GM12878 (cell line): ENCODE data around the gene FOXJ1. TPM values are rescaled to one million over a fixed set of nuclear protein-coding genes. Genes with fewer than 3 reads are reported as not detected.

ENCODE experiments used
- ATAC-seq: fragments of 200-7000 bp; cut with Tn5 transposase; 3 replicates; pipeline ENCODE4 v1.9.1; 2020; ENCODE audit warnings: mild to moderate bottlenecking, moderate library complexity
- BruUV-seq: library from RNA; stranded (reverse); fragments of 400-500 nt; replicated peaks from 2 replicates; lab custom pipeline; 2021; lab: Mats Ljungman, UMichigan
- CTCF ChIA-PET: fragments of 300-600 bp; sonication (Branson Sonifier 250); formaldehyde crosslinking; extraction: SDS; loops from one replicate; lab custom pipeline; 2021; ENCODE audit warnings: inconsistent platforms; lab: Yijun Ruan, JAX
- POLR2A ChIA-PET: fragments of 350-600 bp; formaldehyde crosslinking; extraction: SDS; loops from one replicate; lab custom pipeline; 2021; ENCODE audit warnings: inconsistent platforms; lab: Charles Lee
- RAD21 ChIA-PET: fragments of 300-600 bp; sonication (Branson Sonifier 250); formaldehyde crosslinking; loops from one replicate; lab custom pipeline; 2023; ENCODE audit warnings: antibody characterized with exemption; ENCODE audit not compliant: unreplicated experiment; lab: Charles Lee
- SMC1A ChIA-PET: fragments of 300-600 bp; sonication (Branson Sonifier 250); formaldehyde crosslinking; loops from one replicate; lab custom pipeline; 2023; ENCODE audit not compliant: unreplicated experiment, uncharacterized antibody; lab: Charles Lee
- DNase-seq: peaks from one replicate; pipeline ENCODE4 v3.0.0-alpha.2; 2011; ENCODE audit warnings: low read depth, low spot score
- FAIRE-seq: peaks from 3 replicates; lab custom pipeline; 2011; peaks lifted over from hg19 to GRCh38; lab: Jason Lieb, UNC
- H2AFZ ChIP-seq: 2 replicates; pipeline ENCODE4 v1.6.0; 2011; ENCODE audit warnings: low read depth, low read length, control low read depth; ENCODE audit not compliant: control insufficient read depth
- H3K27ac ChIP-seq: 2 replicates; pipeline ENCODE4 v1.5.1; 2011; ENCODE audit warnings: control low read depth; ENCODE audit not compliant: control insufficient read depth, insufficient read depth
- H3K27me3 ChIP-seq, 2 experiments: replicated peaks in 1 of 2; 2 replicates each; pipeline versions ENCODE4 v1.6.0 to v1.6.1; 2011; ENCODE audit warnings: low read length in 1 of 2; ENCODE audit not compliant: control insufficient read depth in 2 of 2, insufficient read depth in 2 of 2
- H3K36me3 ChIP-seq, 2 experiments: 2 replicates each; pipeline ENCODE4 v1.5.1; 2011; ENCODE audit warnings: low read length in 1 of 2; ENCODE audit not compliant: control insufficient read depth in 2 of 2, insufficient read depth in 2 of 2
- H3K4me1 ChIP-seq: 2 replicates; pipeline ENCODE4 v1.6.1; 2011; ENCODE audit warnings: mild to moderate bottlenecking, low read length, moderate library complexity, mixed read lengths; ENCODE audit not compliant: control insufficient read depth, insufficient read depth
- H3K4me2 ChIP-seq: 2 replicates; pipeline ENCODE4 v1.6.0; 2011; ENCODE audit warnings: control low read depth; ENCODE audit not compliant: control insufficient read depth, insufficient read depth
- H3K4me3 ChIP-seq: fragments of 200-600 bp; sonication (generic); 2 replicates; pipeline ENCODE4 v1.5.1; 2016
- H3K79me2 ChIP-seq: 2 replicates; pipeline ENCODE4 v1.6.0; 2011; ENCODE audit warnings: low read length; ENCODE audit not compliant: control insufficient read depth, insufficient read depth
- H3K9ac ChIP-seq: 2 replicates; pipeline ENCODE4 v1.8.0; 2011; ENCODE audit warnings: low read length, control low read depth, mixed read lengths; ENCODE audit not compliant: control insufficient read depth, insufficient read depth
- H3K9me3 ChIP-seq: replicated peaks from 3 replicates; pipeline ENCODE4 v1.5.1; 2011; ENCODE audit warnings: mild to moderate bottlenecking, low read length; ENCODE audit not compliant: control insufficient read depth, insufficient read depth
- H4K20me1 ChIP-seq: 2 replicates; pipeline ENCODE4 v1.6.0; 2011; ENCODE audit not compliant: control insufficient read depth, insufficient read depth
- ASH2L ChIP-seq: fragments of 300-600, 200-600 bp; sonication (generic); IDR thresholded peaks from 2 replicates; pipeline ENCODE4 v1.6.1; 2017; ENCODE audit warnings: low read depth, mild to moderate bottlenecking, borderline replicate concordance
- ATF7 ChIP-seq: fragments of 450-650 bp; IDR thresholded peaks from 2 replicates; pipeline ENCODE4 v1.6.1; 2016; ENCODE audit warnings: low read depth, mild to moderate bottlenecking
- BRCA1 ChIP-seq: IDR thresholded peaks from 2 replicates; pipeline ENCODE4 v1.6.1; 2011; ENCODE audit warnings: low read depth, low read length, improper control_type of control experiment
- EP300 ChIP-seq, 2 experiments: fragments of 150-350 bp in 1 of 2; IDR thresholded peaks; 2 replicates each; pipeline ENCODE4 v1.6.1; 2011 to 2012; ENCODE audit warnings: low read depth in 2 of 2, low read length in 2 of 2, borderline replicate concordance in 1 of 2, improper control_type of control experiment in 1 of 2, inconsistent platforms in 1 of 2; ENCODE audit not compliant: control insufficient read depth in 1 of 2
- MYC ChIP-seq: IDR thresholded peaks from 2 replicates; pipeline ENCODE4 v1.6.1; 2011; ENCODE audit warnings: mild to moderate bottlenecking, low read length, moderate library complexity, inconsistent platforms; ENCODE audit not compliant: insufficient read depth, insufficient replicate concordance, insufficient read length, severe bottlenecking
- SREBF1 ChIP-seq: IDR thresholded peaks from 2 replicates; pipeline ENCODE4 v1.6.1; 2012; ENCODE audit warnings: mild to moderate bottlenecking, low read length
- SREBF2 ChIP-seq: IDR thresholded peaks from 2 replicates; pipeline ENCODE4 v1.6.1; 2012; ENCODE audit warnings: mild to moderate bottlenecking, low read length
- SRF ChIP-seq, 2 experiments: IDR thresholded peaks; 2 replicates each; pipeline ENCODE4 v1.6.1; 2011; ENCODE audit warnings: low read depth in 2 of 2, low read length in 2 of 2, mild to moderate bottlenecking in 1 of 2, moderate library complexity in 1 of 2
- TCF3 ChIP-seq: IDR thresholded peaks from 2 replicates; pipeline ENCODE4 v1.6.1; 2012; ENCODE audit warnings: low read depth, mild to moderate bottlenecking, low read length, borderline replicate concordance; ENCODE audit not compliant: insufficient read depth
- WGBS: methylation state at CpG from one replicate; pipeline ENCODE4 v1.1.6; 2016; ENCODE audit warnings: low lambda C conversion rate; ENCODE audit not compliant: insufficient replicate concordance, insufficient coverage; ENCODE audit errors: missing lambda C conversion rate; 5-methylcytosine and 5-hydroxymethylcytosine counted together
- in situ Hi-C: fragments of 300-500 bp; cut with MboI; formaldehyde crosslinking; loops from 9 replicates; pipeline ENCODE4 v1.14.3; 2018; ENCODE audit warnings: mixed read lengths
- intact Hi-C: fragments of 100-400 bp; cut with micrococcal nuclease; formaldehyde crosslinking; loops from one replicate; pipeline ENCODE4 v1.14.2; 2022; ENCODE audit not compliant: unreplicated experiment
- polyA plus RNA-seq, 11 experiments: library from polyadenylated mRNA; depleted of rRNA in 4 of 11; unstranded in 6 of 11; stranded (reverse) in 5 of 11; fragments of >200 nt; fragmentation: Nextera tagmentation in 4 of 11; fragmentation: Illumina TruSeq in 1 of 11; extraction: Ambion mirVana in 4 of 11; extraction: Trizol in 1 of 11; gene quantifications; 1 replicate in 1 of 11; 2 replicates in 10 of 11; pipeline versions ENCODE4 v1.2.1 to v1.2.3, GENCODE V29; 2011 to 2016; ENCODE audit warnings: inconsistent platforms in 2 of 11, missing spikeins in 2 of 11, low read depth in 1 of 11
- total RNA-seq, 4 experiments: library from RNA; depleted of rRNA in 3 of 4; stranded (reverse); fragments of >200 nt in 3 of 4; fragmentation: Illumina TruSeq in 1 of 4; extraction: Trizol in 1 of 4; gene quantifications; 2 replicates each; pipeline versions ENCODE4 v1.2.1 to v1.2.3, GENCODE V29; 2013 to 2021
- TF ChIP-seq, protein P1 (sequence below): IDR thresholded peaks from 2 replicates; pipeline ENCODE4 v1.6.1; 2012; ENCODE audit warnings: improper control_type of control experiment, low read depth, low read length; ENCODE audit not compliant: insufficient replicate concordance

The FOXJ1 gene
- total and polyA plus RNA-seq, 10 of the 15 experiments (the other 5 are each of a cell fraction or from before 2014, with no cell fraction given), result not detected

- H3K27me3 ChIP-seq, result no peaks in the 10 kb centered on the region
- H4K20me1 ChIP-seq, result no peaks in the 10 kb centered on the region
- no peaks in the 10 kb centered on the region for H3K4me1 ChIP-seq
- no peaks in the 10 kb centered on the region for H3K79me2 ChIP-seq
- in situ Hi-C loops (no loop called here), intact Hi-C loops (no loop called here)
- DNase-seq (no peak), ATAC-seq (no peak), FAIRE-seq (no peak)
- H3K27ac ChIP-seq, result no peak overlapping the region
- H3K4me3 ChIP-seq, result no peak overlapping the region
- ChIA-PET POLR2A (interaction anchor here (0.5 kb wide), 2 partner anchors 108 to 147 kb away, joined by 3 to 8 read pairs; no protein-coding TSS in a partner anchor), SMC1A (no interaction called here), RAD21 (interaction anchor here (1.5 kb wide), 1 partner anchor 168 kb away, joined by 3 read pairs; no protein-coding TSS in a partner anchor), CTCF (interaction anchor here (1.4 to 18.3 kb wide), 3 partner anchors 8 to 168 kb away, joined by 4 to 316 read pairs (median 4); no protein-coding TSS in a partner anchor)
- TF ChIP-seq TCF3 (no peak), SREBF2 (no peak), ASH2L (no peak), MYC (no peak), EP300 (IDR thresholded peaks at IDR 0.05; ENCODE audit: borderline replicate concordance in 1 of 2, control insufficient read depth in 1 of 2, low read depth in 2 of 2, low read length in 2 of 2) (no peak), ATF7 (no peak), SREBF1 (no peak), BRCA1 (no peak), SRF (IDR thresholded peaks at IDR 0.05; ENCODE audit: low read depth in 2 of 2, low read length in 2 of 2) (no peak)
- TF ChIP-seq, protein P1, sequence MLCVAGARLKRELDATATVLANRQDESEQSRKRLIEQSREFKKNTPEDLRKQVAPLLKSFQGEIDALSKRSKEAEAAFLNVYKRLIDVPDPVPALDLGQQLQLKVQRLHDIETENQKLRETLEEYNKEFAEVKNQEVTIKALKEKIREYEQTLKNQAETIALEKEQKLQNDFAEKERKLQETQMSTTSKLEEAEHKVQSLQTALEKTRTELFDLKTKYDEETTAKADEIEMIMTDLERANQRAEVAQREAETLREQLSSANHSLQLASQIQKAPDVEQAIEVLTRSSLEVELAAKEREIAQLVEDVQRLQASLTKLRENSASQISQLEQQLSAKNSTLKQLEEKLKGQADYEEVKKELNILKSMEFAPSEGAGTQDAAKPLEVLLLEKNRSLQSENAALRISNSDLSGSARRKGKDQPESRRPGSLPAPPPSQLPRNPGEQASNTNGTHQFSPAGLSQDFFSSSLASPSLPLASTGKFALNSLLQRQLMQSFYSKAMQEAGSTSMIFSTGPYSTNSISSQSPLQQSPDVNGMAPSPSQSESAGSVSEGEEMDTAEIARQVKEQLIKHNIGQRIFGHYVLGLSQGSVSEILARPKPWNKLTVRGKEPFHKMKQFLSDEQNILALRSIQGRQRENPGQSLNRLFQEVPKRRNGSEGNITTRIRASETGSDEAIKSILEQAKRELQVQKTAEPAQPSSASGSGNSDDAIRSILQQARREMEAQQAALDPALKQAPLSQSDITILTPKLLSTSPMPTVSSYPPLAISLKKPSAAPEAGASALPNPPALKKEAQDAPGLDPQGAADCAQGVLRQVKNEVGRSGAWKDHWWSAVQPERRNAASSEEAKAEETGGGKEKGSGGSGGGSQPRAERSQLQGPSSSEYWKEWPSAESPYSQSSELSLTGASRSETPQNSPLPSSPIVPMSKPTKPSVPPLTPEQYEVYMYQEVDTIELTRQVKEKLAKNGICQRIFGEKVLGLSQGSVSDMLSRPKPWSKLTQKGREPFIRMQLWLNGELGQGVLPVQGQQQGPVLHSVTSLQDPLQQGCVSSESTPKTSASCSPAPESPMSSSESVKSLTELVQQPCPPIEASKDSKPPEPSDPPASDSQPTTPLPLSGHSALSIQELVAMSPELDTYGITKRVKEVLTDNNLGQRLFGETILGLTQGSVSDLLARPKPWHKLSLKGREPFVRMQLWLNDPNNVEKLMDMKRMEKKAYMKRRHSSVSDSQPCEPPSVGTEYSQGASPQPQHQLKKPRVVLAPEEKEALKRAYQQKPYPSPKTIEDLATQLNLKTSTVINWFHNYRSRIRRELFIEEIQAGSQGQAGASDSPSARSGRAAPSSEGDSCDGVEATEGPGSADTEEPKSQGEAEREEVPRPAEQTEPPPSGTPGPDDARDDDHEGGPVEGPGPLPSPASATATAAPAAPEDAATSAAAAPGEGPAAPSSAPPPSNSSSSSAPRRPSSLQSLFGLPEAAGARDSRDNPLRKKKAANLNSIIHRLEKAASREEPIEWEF, result no peak
- no peak overlapping the region for H3K4me2 ChIP-seq
- WGBS, result 45% methylated on average over 2 of the region's 2 CpGs
- no peak overlapping the region for H2AFZ ChIP-seq
- no peaks in the 10 kb centered on the region for H3K9me3 ChIP-seq
- BruUV-seq, result no TSS peak
- H3K36me3 ChIP-seq, result no peaks in the 10 kb centered on the region
- H3K9ac ChIP-seq, result no peak overlapping the region
Observed at GRCh38 chr17:76111956-76112355, 29.1 kb downstream of the FOXJ1 start.
